ENCODE measurements around the gene GOLGA6C. TPM values are rescaled to one million over a fixed set of nuclear protein-coding genes. Genes with fewer than 3 reads are reported as not detected.

Gene GOLGA6C
- total and polyA plus RNA-seq, 9 of the 15 experiments (the other 6 are each of a cell fraction or from before 2014, with no cell fraction given): not detected

GRCh38 chr15:75214293-75215096, 43.6 kb upstream of the GOLGA6C start (continued):
- TF ChIP-seq ZMIZ1 (IDR thresholded peaks at IDR 0.05; ENCODE audit: low read depth in 2 of 2, low read length in 2 of 2): no peak
- TF ChIP-seq POLR2G (IDR thresholded peaks at IDR 0.05; ENCODE audit: low read depth, low read length): peak; percentile 70
- TF ChIP-seq TFAP4 (CRISPR knock-in tag; IDR thresholded peaks at IDR 0.05; ENCODE audit: borderline replicate concordance): peak; percentile 52; the same call in 1 of the 2 replicates
- no peak for TF ChIP-seq GABPB2 (CRISPR knock-in tag; conservative IDR thresholded peaks at IDR 0.05)
